H7 (cell line): ENCODE measurements around the gene GNAI3. TPM values are rescaled to one million over a fixed set of nuclear protein-coding genes. Genes with fewer than 3 reads are reported as not detected.

Source experiments
- DNase-seq: peaks from one replicate; pipeline ENCODE4 v3.0.0; 2012
- H3K27me3 ChIP-seq: 2 replicates; pipeline ENCODE4 v1.6.0; 2011; ENCODE audit warnings: mild to moderate bottlenecking, low read length; ENCODE audit not compliant: control insufficient read depth, insufficient read depth
- H3K36me3 ChIP-seq: replicated peaks from 2 replicates; pipeline ENCODE4 v1.5.1; 2011; ENCODE audit warnings: low read length; ENCODE audit not compliant: control insufficient read depth, insufficient read depth
- H3K4me3 ChIP-seq: 2 replicates; pipeline ENCODE4 v1.5.1; 2011; ENCODE audit warnings: low read depth, mild to moderate bottlenecking, control low read depth, low read length, moderate library complexity; ENCODE audit not compliant: insufficient read depth
- total RNA-seq: library from RNA; depleted of rRNA; stranded (reverse); fragments of >200 nt; shearing (Covaris generic); gene quantifications from 2 replicates; pipeline ENCODE4 v1.2.3, GENCODE V29; 2014

Gene GNAI3
- total RNA-seq, 1 experiment from 2014 or later, result 13.3 TPM

DNA sequence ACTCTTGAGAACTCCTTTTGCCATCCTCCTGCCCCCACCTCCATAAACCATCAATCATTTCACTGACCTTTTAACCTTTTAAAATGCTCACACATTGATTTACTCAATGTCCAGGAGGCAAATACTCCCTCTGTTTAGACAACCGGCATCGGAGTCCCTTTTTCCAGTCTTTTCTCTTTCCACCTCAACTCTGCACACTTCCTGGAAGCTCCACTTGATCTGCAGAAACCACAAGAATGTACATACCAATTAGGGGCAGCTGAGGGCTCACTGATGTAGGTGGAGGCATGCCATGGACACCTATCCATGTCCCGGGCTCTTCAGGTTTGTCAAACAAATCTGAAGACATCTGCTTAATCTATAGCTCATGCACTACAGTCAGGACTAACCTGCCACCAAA lies 33.6 kb upstream of the GNAI3 start:
- Histone ChIP-seq H3K27me3 (peaks cover 16% of the 10 kb centered on the region), H3K4me3 (no peak overlapping the region), H3K36me3 (no peaks in the 10 kb centered on the region)
- DNase-seq, result no peak

DNA sequence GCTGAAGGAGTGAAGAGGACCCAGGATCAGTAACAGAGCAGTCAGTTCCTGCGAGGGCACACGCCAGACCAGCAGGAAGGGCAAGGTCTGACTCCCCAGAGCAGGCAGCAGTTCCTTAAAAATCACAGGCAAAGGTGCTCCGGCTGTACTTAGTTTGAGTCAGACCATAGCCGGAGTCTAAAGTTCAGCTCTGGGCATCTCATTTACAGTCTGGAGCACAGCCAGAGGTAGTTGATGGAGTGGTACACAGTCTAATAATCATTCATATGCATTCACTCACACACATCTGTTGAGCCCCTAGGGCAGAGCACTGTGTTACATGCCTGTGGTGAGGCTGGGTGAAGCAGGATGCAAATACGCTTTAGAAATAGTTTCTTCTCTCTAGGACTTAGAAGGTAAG lies 31.5 kb upstream of the GNAI3 start:
- H3K27me3 ChIP-seq, result no peaks in the 10 kb centered on the region; the same call in 1 of the 2 replicates
- H3K36me3 ChIP-seq, result no peaks in the 10 kb centered on the region
- no peak for DNase-seq
- no peak overlapping the region for H3K4me3 ChIP-seq

DNA sequence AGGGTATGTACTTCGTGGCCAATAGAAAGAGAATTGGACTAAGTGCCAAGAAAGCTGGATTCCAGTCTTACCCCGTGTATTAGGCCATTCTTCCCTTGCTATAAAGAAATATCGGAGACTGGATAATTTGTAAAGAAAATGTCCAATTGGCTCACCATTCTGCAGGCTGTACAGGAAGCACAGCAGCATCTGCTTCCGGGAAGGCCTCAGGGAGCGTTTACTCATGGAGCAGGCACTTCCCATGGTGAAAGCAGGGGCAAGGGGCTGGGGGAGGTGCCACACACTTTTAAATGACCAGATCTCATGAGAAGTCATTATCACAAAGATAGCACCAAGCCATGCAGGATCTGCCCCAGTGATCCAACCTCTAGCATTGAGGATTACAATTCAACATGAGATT lies 31.1 kb upstream of the GNAI3 start:
- DNase-seq, result no peak
- no peaks in the 10 kb centered on the region; the same call in 1 of the 2 replicates for H3K27me3 ChIP-seq
- H3K4me3 ChIP-seq, result no peak overlapping the region
- H3K36me3 ChIP-seq, result no peaks in the 10 kb centered on the region

DNA sequence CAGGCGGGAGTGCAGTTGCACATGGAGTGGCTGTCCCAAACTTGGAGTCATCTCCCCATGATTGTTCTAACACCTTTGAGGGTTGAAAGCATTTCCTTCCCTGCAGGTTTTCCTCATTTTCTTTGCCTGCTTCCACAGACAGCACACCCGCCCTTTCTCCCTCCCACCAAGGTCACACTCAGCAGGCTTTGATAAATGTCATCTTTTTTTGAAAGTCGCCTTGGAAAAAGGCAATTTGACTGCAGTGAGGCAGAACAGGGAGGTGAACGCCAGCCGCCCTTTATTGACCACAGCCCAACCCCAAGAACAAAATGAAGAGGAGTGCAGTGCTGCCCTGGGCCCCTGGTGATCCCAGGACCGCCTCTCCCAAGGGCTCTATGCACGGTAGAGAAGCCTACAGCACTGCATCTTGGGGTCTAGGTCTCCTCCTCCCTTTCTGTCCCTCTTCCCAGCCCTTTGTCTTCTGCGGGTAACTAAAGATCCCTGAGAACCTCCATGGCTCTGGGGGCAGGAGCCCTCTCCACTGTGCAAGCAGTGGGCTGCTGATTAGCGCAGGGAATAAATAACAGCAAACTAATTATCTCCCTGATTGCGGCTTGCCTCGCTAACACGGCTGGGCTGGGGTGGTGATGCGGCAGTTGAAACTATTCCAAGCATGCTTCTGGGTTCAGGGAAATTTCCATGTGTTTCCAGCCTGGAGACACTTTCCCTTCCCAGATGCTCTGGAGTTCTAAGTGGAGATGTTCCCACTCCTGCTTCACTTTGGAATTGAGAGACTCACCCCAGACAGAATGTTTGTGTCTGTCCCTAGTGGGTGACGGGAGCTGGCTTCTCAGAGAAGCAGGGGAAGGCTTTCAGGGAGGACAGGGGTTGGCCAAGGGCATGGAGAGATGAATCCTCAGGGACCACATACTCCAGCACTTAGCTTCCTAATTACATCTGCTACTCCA lies 27.1 kb upstream of the GNAI3 start:
- H3K4me3 ChIP-seq, result no peak overlapping the region
- H3K27me3 ChIP-seq, result no peaks in the 10 kb centered on the region; the same call in 1 of the 2 replicates
- H3K36me3 ChIP-seq, result no peaks in the 10 kb centered on the region
- DNase-seq, result no peak

DNA sequence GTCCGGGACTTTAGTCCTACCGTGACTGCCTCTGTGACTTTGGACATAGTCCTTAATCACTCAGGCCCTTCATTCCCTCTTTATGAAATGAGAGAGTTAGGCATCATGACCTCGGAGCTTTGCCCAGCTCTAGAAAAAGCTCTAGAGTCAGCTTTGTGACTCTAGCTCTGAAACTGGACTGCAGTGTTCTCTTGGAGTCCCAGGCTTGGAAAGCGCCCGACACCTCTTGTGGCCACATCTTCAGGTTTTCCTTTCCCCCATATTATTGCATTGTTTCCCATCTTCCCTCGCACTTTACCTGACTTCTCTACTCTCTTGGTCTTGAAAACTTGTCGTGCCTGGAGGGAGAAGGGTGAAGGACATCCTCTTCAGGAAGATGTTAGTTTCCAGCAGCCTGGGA lies 26.4 kb upstream of the GNAI3 start:
- H3K36me3 ChIP-seq, result no peaks in the 10 kb centered on the region
- no peaks in the 10 kb centered on the region; the same call in 1 of the 2 replicates for H3K27me3 ChIP-seq
- no peak overlapping the region for H3K4me3 ChIP-seq
- DNase-seq, result no peak

DNA sequence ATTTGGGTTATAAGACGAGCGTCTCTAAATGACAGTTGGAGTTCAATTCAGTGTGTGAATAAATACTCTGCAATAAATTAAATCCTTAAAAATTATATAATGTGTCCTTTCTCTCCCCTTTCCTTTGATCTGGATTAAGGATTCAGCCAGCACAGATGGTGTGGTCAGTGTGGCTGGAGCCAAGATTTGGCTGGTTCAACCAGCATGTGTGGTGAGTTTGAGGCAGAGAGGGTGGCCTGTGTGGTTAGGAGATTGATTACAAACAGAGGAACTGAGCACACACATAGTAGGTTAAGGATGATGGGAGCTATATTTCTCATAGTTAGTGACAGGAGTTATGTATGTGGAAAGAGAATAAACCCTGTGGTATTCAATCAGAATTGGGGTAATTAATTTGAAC lies 24.7 kb upstream of the GNAI3 start:
- no peak for DNase-seq
- no peaks in the 10 kb centered on the region; the same call in 1 of the 2 replicates for H3K27me3 ChIP-seq

DNA sequence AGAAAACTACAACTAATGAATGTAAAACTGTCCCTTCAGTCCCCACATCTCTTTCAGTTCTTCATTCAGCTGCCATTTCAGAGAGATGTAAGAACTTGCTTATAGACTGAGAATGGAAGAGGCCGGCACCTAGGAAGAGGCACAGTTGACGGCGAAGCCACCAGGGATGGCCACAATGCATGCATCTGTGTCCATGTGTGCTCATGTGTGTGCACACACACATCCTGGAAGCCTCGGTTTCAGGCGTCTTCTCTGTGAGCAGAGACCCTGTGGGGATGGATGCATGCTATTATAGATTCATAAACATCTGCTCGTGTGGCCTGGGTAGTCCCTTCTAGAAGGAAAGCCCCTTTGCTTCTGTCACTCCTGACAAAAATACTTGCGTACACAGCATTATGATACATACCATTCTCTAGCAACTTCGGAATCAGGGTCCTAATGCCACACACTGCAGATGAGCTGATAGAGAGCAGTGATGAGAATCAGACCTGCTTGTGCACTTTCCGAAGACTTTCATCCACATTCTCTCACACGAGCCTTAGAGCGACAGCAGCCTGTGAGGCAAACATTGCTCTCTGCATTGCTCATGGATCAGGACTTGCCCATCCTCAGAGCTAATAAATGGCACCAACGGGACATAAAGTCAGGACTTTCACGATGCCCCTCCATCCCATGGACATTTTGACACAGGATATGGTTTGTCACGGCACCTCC lies 21.2 kb upstream of the GNAI3 start:
- DNase-seq, result no peak
- Histone ChIP-seq H3K36me3 (no peaks in the 10 kb centered on the region), H3K4me3 (no peak overlapping the region), H3K27me3 (peaks cover 2% of the 10 kb centered on the region; the same call in 1 of the 2 replicates)

More for the DNA sequence above, 24.7 kb upstream of the GNAI3 start:
- Histone ChIP-seq H3K36me3 (no peaks in the 10 kb centered on the region), H3K4me3 (no peak overlapping the region)

DNA sequence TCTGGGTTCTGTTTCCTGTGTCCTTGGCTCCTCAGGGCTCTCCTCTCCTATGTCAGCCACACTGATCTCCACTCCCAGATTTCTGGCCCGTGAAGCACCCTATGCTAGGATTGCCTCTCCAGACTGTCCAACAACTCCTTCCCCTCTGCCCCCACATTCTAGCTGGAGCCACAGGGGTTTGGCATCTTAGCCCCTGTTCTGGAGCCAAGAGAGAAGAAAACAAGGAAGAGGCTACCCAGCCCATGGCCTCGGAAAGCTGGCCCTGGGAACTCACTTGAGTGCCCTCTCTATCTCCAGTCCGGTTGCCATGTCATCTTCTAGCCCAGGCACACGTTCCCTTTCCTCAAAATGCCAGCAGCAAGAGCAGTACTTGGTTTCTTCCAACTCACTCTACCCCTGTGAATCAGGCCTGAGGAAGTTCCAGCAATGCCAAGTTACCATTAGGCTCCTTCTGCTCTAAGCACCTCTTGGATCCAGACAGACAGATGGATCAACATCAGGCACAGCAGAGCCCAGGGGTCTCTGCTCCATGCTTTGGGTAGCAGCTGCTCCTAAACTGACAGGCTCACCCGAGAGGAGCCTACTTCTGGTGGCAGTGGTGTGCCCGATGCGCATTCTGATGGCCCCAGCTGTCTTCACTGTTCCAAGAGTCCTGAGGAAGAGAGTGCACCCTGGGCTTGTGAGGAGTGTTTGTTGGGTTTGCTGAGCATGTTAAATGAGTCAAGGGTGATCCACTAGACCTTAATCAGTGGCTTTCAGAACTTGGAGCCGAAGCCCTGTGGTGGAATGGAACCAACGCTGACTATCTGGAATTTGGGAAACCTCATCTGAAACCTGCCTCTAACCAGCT lies 20.3 kb upstream of the GNAI3 start:
- no peaks in the 10 kb centered on the region for H3K36me3 ChIP-seq
- peaks cover 2% of the 10 kb centered on the region; the same call in 1 of the 2 replicates for H3K27me3 ChIP-seq
- H3K4me3 ChIP-seq, result no peak overlapping the region
- DNase-seq, result no peak

DNA sequence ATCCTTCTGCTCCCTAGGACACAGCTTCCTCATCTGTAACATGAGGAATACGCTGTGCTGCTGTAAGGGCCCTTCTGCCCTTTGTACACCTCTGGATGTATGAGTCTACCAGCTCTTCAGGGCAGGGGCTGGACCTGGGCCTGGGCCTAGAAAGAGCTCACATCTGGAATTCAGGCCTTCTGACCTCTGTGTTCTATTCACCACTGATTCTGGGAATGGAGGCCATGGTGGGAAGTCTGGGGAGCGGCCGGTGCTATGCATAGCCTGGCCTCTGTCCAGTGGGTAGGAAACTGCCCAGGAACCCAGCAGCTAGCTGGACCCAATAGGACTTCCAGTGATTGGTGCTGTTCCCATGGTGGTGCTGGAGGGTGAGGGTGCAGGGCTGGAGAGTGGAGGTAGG lies 19.7 kb upstream of the GNAI3 start:
- no peak for DNase-seq
- Histone ChIP-seq H3K27me3 (peaks cover 2% of the 10 kb centered on the region; the same call in 1 of the 2 replicates), H3K36me3 (no peaks in the 10 kb centered on the region), H3K4me3 (no peak overlapping the region)

DNA sequence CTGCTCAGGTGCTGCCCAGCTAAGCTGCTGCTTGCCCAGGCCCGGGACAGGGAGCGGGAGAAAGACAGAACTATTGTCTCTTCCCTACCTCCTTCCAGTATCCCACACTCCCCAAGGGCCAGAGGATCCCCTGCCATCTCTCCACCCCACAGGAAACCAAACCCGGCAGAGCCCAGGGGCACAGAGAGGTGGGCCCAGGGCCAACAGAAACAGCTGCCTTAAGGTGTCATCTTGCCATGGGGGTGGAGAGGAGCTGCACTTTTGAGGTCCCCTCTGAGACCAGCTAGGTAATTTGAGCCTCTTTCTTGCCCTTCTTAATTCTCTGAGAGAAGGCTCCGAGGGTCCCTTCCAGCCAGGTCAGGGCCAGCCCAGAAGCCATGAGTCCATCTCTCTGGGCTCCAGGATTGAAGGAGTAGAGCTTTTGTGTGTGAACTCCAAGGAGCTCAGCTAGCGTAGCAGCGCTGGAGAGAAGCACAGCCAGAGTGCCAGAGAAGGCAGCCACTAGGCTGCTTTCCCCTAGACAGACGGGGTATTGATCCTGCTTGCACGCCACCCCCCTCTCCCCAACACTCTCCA lies 18.4 kb upstream of the GNAI3 start:
- Histone ChIP-seq H3K27me3 (peaks cover 2% of the 10 kb centered on the region; the same call in 1 of the 2 replicates), H3K36me3 (no peaks in the 10 kb centered on the region), H3K4me3 (no peak overlapping the region)
- DNase-seq, result no peak

DNA sequence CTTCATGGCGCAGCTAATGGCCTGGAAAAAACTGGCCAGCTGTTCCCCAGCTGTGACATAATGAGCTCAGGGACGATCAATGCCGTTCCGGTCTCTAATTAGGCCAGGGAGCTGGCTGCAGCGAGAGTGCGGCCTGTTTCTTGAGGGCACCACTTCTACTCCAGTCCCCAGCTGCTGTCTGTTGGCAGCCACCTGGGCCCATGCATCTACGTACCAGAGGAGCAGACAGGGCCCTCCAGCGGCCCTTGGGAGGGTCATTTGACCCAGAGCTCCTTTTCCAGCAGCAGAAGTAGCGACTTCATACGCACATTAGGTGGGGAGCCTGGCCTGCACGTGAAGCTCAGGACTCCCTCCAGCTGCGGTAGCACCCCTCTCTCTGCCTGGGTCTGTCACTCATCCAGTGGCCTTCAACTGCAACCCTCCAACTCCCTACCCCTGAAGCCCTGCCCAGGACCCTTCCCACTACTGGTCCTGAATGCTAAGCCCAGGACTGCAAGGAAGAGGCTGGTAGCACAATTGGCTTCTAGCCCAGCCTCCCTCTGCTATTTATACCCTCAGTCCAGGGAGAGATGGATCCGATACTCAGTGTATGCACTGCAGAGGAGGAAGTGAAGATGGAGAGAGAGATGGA lies 17.8 kb upstream of the GNAI3 start:
- peaks cover 2% of the 10 kb centered on the region; the same call in 1 of the 2 replicates for H3K27me3 ChIP-seq
- no peak overlapping the region for H3K4me3 ChIP-seq
- DNase-seq, result no peak
- no peaks in the 10 kb centered on the region for H3K36me3 ChIP-seq

DNA sequence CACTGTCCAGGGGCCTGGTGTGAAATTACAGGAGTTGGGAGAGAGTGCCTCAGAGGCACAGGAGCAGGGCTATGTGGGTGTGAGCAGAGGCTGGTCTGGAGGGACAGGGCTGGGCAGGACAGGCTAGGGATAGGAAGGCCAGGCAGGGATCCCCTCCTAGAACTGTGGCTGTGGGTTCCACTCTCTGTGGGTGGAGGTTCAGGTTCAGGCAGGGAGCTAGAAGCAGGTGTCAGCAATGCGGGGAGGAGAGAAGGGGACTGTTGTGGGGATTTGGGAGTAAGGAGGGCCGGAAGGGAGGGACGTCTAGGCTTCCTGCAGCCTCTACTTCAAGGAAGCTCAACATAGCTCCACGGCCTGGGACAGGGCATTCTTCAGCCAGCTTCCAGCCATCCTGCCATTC lies 17.0 kb upstream of the GNAI3 start:
- Histone ChIP-seq H3K36me3 (no peaks in the 10 kb centered on the region), H3K4me3 (no peak overlapping the region), H3K27me3 (peaks cover 2% of the 10 kb centered on the region; the same call in 1 of the 2 replicates)
- no peak for DNase-seq

DNA sequence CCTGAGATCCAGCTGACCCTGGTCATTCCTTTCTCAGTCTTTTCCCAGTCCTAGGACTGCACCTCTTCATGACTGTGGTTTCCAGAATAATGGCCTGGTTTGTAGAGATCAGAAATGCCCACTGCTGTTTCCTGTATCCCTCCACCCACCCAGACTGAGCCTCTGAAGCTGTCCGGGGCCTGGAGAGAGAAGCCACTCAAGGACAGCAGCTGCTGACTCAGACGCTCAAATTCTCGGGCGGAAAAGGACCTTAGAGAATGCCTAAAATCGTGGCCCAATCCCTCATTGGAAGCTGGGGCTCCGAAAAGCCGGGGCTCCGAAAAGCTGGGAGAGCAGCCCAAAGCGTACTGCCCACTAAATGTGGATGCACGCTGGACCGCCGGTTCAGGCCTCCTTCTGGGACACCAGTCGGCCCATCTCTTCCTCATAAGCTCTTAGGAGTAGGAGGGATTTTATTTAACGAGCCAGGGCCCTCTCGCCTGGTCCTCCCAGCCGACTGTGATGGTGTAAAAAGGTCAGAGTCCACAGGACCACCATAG lies 16.5 kb upstream of the GNAI3 start:
- Histone ChIP-seq H3K27me3 (peaks cover 2% of the 10 kb centered on the region; the same call in 1 of the 2 replicates), H3K36me3 (no peaks in the 10 kb centered on the region), H3K4me3 (no peak overlapping the region)
- no peak for DNase-seq
